Gastrocnemius medialis (tissue), 4 donors: Measurements from ENCODE around the gene EGR4. TPM values are rescaled to one million over a fixed set of nuclear protein-coding genes. Genes with fewer than 3 reads are reported as not detected.

Experiments used
- ATAC-seq, 2 donors: fragments of 150-250 bp; one replicate each; pipeline ENCODE4 v1.9.1; 2016
- DNase-seq, 2 donors: peaks; one replicate each; pipeline ENCODE4 v3.0.0-alpha.2; 2019
- H3K27ac ChIP-seq, 4 donors: fragments of 200-600 bp; sonication (generic); 1 replicate in 1 of 4; 2 replicates in 3 of 4; pipeline ENCODE4 v1.5.1; 2016 to 2018; ENCODE audit warnings: mild to moderate bottlenecking in 2 of 4, moderate library complexity in 1 of 4
- H3K27me3 ChIP-seq, 3 donors: fragments of 200-600 bp; sonication (generic) in 2 of 3; 1 replicate in 1 of 3; 2 replicates in 2 of 3; pipeline versions ENCODE4 v1.5.1 to v1.6.0; 2016 to 2019; ENCODE audit warnings: mild to moderate bottlenecking in 1 of 3, moderate library complexity in 1 of 3
- H3K36me3 ChIP-seq, 2 donors: fragments of 200-600 bp; sonication (generic) in 1 of 2; one replicate each; pipeline ENCODE4 v1.5.1; 2017 to 2018
- H3K4me1 ChIP-seq, 2 donors: fragments of 200-600 bp; sonication (generic) in 1 of 2; one replicate each; pipeline ENCODE4 v1.5.1; 2016 to 2017; ENCODE audit warnings: mild to moderate bottlenecking in 2 of 2
- H3K4me3 ChIP-seq, 4 donors: fragments of 200-600 bp; sonication (generic) in 3 of 4; 1 replicate in 1 of 4; 2 replicates in 3 of 4; pipeline ENCODE4 v1.5.1; 2016 to 2019; ENCODE audit warnings: mild to moderate bottlenecking in 2 of 4
- H3K9me3 ChIP-seq, 3 donors: fragments of 200-600 bp; sonication (generic) in 2 of 3; 1 replicate in 1 of 3; 2 replicates in 2 of 3; pipeline ENCODE4 v1.5.1; 2016 to 2019
- CTCF ChIP-seq, 5 experiments: fragments of 450-650 bp in 3 of 5; fragments of 200-600 bp in 2 of 5; sonication (generic) in 2 of 5; IDR thresholded peaks in 4 of 5; conservative IDR thresholded peaks in 1 of 5; 1 replicate in 4 of 5; 2 replicates in 1 of 5; pipeline ENCODE4 v1.5.1; 2016 to 2019; ENCODE audit warnings: antibody characterized with exemption in 5 of 5, mild to moderate bottlenecking in 3 of 5, moderate library complexity in 3 of 5
- POLR2A ChIP-seq, 2 donors: fragments of 450-650 bp; IDR thresholded peaks; one replicate each; pipeline ENCODE4 v1.6.1; 2017; ENCODE audit warnings: antibody characterized with exemption in 2 of 2, mild to moderate bottlenecking in 2 of 2, moderate library complexity in 2 of 2
- in situ Hi-C, 4 donors: fragments of 200-750 bp; cut with MboI; loops; one replicate each; pipeline versions ENCODE4 v1.15.0 to v1.8.0; 2017; ENCODE audit warnings: low sequenced_read_pairs in 4 of 4
- intact Hi-C: fragments of 100-400 bp; cut with DNase I; formaldehyde crosslinking; loops from one replicate; pipeline ENCODE4 v1.15.1; 2023; ENCODE audit warnings: low total_unique reads
- total RNA-seq, 4 donors: library from RNA; depleted of rRNA; stranded (reverse); fragments of >200 nt; gene quantifications; one replicate each; pipeline versions ENCODE4 v1.1.0 to v1.2.3, GENCODE V29; 2016

Gene EGR4
- total RNA-seq, 4 donors from 2014 or later = not detected

- Histone ChIP-seq H3K4me3 (no peak overlapping the region), H3K4me1 (peaks cover 0 to 5% of the 10 kb centered on the region in 2 donors), H3K9me3 (no peaks in the 10 kb centered on the region), H3K27ac (no peak overlapping the region), H3K36me3 (peaks cover 0 to 98% of the 10 kb centered on the region in 2 donors), H3K27me3 (no peaks in the 10 kb centered on the region)
- intact Hi-C loops (no loop called here), in situ Hi-C loops (loop anchor here in 3 of 4 donors (25.0 kb wide), 3 partner anchors 138 to 1288 kb away; partner anchors contain the start of genes TPRKB (in 3 of the 3), ALMS1 (in 1 of the 3), AUP1 (in 1 of the 3) and DQX1 (in 1 of the 3))
- ATAC-seq = no peak
- no peak for DNase-seq
- TF ChIP-seq CTCF (IDR thresholded peaks at IDR 0.05 in 4 of 5, conservative IDR thresholded peaks at IDR 0.05 in 1 of 5) (no peak), POLR2A (IDR thresholded peaks at IDR 0.05) (no peak)
Observed at GRCh38 chr2:73249636-73250035, 43.7 kb downstream of the EGR4 start.

GRCh38 chr2:73246850-73247249, 46.5 kb downstream of the EGR4 start:
- in situ Hi-C loops = loop anchor here in 3 of 4 donors (25.0 kb wide), 3 partner anchors 140 to 1290 kb away; partner anchors contain the start of genes TPRKB (in 3 of the 3), ALMS1 (in 1 of the 3), AUP1 (in 1 of the 3) and DQX1 (in 1 of the 3)
- no peak overlapping the region for H3K27ac ChIP-seq

GRCh38 chr2:73244580-73244979, 48.8 kb downstream of the EGR4 start:
- no peak overlapping the region for H3K4me3 ChIP-seq

More at GRCh38 chr2:73246850-73247249, 46.5 kb downstream of the EGR4 start:
- Histone ChIP-seq H3K9me3 (no peaks in the 10 kb centered on the region), H3K4me3 (no peak overlapping the region), H3K27me3 (no peaks in the 10 kb centered on the region), H3K36me3 (peaks cover 0 to 98% of the 10 kb centered on the region in 2 donors), H3K4me1 (peaks cover 0 to 5% of the 10 kb centered on the region in 2 donors)
- DNase-seq (no peak), ATAC-seq (no peak)
- intact Hi-C loops = no loop called here
- TF ChIP-seq POLR2A (IDR thresholded peaks at IDR 0.05) = no peak
- TF ChIP-seq CTCF (IDR thresholded peaks at IDR 0.05 in 4 of 5, conservative IDR thresholded peaks at IDR 0.05 in 1 of 5) = no peak

GRCh38 chr2:73243884-73244570, 49.3 kb downstream of the EGR4 start:
- in situ Hi-C loops = loop anchor here in 3 of 4 donors (25.0 kb wide), 3 partner anchors 143 to 1293 kb away; partner anchors contain the start of genes TPRKB (in 3 of the 3), ALMS1 (in 1 of the 3), AUP1 (in 1 of the 3) and DQX1 (in 1 of the 3)
- intact Hi-C loops = no loop called here
- Histone ChIP-seq H3K9me3 (no peaks in the 10 kb centered on the region), H3K4me3 (no peak overlapping the region), H3K27ac (no peak overlapping the region), H3K4me1 (peaks cover 0 to 13% of the 10 kb centered on the region in 2 donors), H3K36me3 (peaks cover 0 to 93% of the 10 kb centered on the region in 2 donors), H3K27me3 (no peaks in the 10 kb centered on the region)
- TF ChIP-seq POLR2A (IDR thresholded peaks at IDR 0.05) (no peak), CTCF (IDR thresholded peaks at IDR 0.05 in 4 of 5, conservative IDR thresholded peaks at IDR 0.05 in 1 of 5) (no peak)
- DNase-seq (no peak), ATAC-seq (no peak)

More at GRCh38 chr2:73244580-73244979, 48.8 kb downstream of the EGR4 start:
- H3K36me3 ChIP-seq = peaks cover 0 to 98% of the 10 kb centered on the region in 2 donors
- peaks cover 0 to 7% of the 10 kb centered on the region in 2 donors for H3K4me1 ChIP-seq
- TF ChIP-seq POLR2A (IDR thresholded peaks at IDR 0.05) (no peak), CTCF (IDR thresholded peaks at IDR 0.05 in 4 of 5, conservative IDR thresholded peaks at IDR 0.05 in 1 of 5) (no peak)
- intact Hi-C loops (no loop called here), in situ Hi-C loops (loop anchor here in 3 of 4 donors (25.0 kb wide), 3 partner anchors 143 to 1293 kb away; partner anchors contain the start of genes TPRKB (in 3 of the 3), ALMS1 (in 1 of the 3), AUP1 (in 1 of the 3) and DQX1 (in 1 of the 3))
- no peaks in the 10 kb centered on the region for H3K27me3 ChIP-seq
- DNase-seq (no peak), ATAC-seq (no peak)
- H3K9me3 ChIP-seq = no peaks in the 10 kb centered on the region
- H3K27ac ChIP-seq = no peak overlapping the region

Other genes starting within 250 kb of the EGR4 start
- 10 to 100 TPM in 1 of 4 donors, 1 to 10 TPM in 3; 6.8 to 22.7 (median 9.1) TPM for gene SFXN5, start 221.8 kb downstream of the EGR4 start, total RNA-seq
- 10 to 100 TPM; 27.1 to 35.3 (median 33.7) TPM for gene RAB11FIP5, start 180.6 kb downstream of the EGR4 start, total RNA-seq
- gene NOTO, start 91.0 kb downstream of the EGR4 start, total RNA-seq = not detected
- 10 to 100 TPM in 3 of 4 donors, 1 to 10 TPM in 1; 9.8 to 17.7 (median 13.7) TPM for gene SMYD5, start 79.3 kb downstream of the EGR4 start, total RNA-seq
- gene PRADC1, start 60.3 kb downstream of the EGR4 start, total RNA-seq = 100 to 1,000 TPM in 3 of 4 donors, 10 to 100 TPM in 1; 69.4 to 132 (median 104) TPM
- 100 to 1,000 TPM; 215 to 334 (median 284) TPM for gene CCT7, start 59.2 kb downstream of the EGR4 start, total RNA-seq
- under 1 TPM in 3 of 4 donors, not detected in 1; 0.13 to 0.82 (median 0.23) TPM for gene FBXO41, start 9.1 kb downstream of the EGR4 start, total RNA-seq
- gene ALMS1, start 92.3 kb upstream of the EGR4 start, total RNA-seq = 10 to 100 TPM; 10.0 to 18.1 (median 13.9) TPM